ENCODE data around the gene ZCCHC7. TPM values are rescaled to one million over a fixed set of nuclear protein-coding genes. Genes with fewer than 3 reads are reported as not detected.

ZCCHC7 gene
- total RNA-seq, 1 donor from 2014 or later: 22.1 TPM

DNA sequence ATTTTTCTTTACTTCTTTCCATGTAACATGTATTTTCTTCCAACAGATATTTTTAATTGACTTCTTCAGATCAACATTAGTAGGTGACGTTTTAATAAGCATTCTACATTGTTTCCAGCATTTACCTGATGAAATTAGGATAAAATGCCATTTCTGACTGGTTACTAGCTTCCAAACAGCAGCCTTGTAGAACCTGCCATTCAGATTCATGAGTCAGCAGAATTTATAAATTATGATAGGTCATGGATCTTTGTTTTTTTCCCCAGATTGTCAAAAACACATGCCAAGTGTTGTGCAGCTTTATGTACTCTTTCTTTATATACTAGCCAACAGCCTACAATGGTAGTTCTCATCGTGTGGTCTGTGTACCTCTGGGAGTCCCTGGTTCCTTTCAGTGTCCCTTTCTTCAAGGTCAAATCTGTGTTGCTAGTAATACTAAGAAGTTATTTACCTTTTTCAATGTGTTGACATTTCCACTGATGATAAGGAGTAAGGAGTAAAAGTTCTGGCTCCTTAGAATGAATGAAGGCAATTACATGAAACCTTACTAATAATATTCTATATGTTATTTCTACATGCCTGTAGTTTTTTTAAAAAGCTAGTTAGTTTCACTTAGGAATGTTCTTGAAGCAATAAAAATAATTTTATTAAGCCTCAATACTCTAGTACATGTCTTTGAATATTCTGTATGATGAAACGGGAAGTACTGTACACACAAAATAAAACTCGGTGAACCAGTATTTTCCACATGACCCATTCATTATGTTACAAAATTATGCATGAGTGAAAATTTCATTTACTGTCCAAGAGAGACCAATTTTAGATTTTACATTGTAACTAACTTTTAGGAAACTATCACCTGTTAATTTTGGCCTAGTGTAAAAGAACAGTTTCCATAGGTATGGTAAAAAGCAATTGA, 135.8 kb downstream of the ZCCHC7 start:
- intact Hi-C loops (cut with micrococcal nuclease): no loop called here
- no peak overlapping the region for H3K27ac Mint-ChIP-seq

DNA sequence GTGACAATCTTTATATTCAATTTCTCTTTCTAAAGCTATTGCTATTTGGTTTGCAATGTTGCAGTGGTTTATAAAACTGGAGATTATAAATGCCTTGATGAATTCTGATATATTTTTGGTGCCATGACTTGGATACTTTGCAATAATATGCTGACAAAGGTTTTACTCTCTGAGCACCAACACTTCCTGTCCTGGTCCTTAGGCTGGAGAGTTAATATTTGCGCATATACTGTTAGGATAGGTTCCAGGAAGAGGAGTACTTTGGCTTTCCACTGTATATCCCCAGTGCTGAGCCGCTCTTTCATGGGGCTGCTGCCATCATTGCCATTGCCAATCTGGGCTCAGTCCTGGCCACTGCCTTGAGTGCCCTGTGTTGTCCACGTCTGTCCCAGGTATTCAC, 139.6 kb downstream of the ZCCHC7 start:
- H3K4me1 Mint-ChIP-seq (ENCODE audit: low read depth): peaks cover 3% of the 10 kb centered on the region
- intact Hi-C loops (cut with micrococcal nuclease): no loop called here
- H3K36me3 Mint-ChIP-seq (ENCODE audit: low read depth): peaks cover 20% of the 10 kb centered on the region
- H3K27ac Mint-ChIP-seq: no peak overlapping the region
- no peak for DNase-seq (ENCODE audit: low spot score)
- no peaks in the 10 kb centered on the region for H3K27me3 Mint-ChIP-seq (ENCODE audit: low read depth)
- no peaks in the 10 kb centered on the region for H3K9me3 Mint-ChIP-seq
- no peak overlapping the region for H3K4me3 Mint-ChIP-seq (ENCODE audit: low read depth)

More for the DNA sequence above, 135.8 kb downstream of the ZCCHC7 start:
- Mint-ChIP-seq H3K9me3 (peaks cover 11% of the 10 kb centered on the region), H3K27me3 (ENCODE audit: low read depth) (no peaks in the 10 kb centered on the region), H3K4me3 (ENCODE audit: low read depth) (no peak overlapping the region), H3K36me3 (ENCODE audit: low read depth) (peaks cover 40% of the 10 kb centered on the region), H3K4me1 (ENCODE audit: low read depth) (peaks cover 4% of the 10 kb centered on the region)
- no peak for DNase-seq (ENCODE audit: low spot score)

GRCh38 chr9:37262410-37262809, 142.0 kb downstream of the ZCCHC7 start:
- H3K4me3 Mint-ChIP-seq (ENCODE audit: low read depth): no peak overlapping the region
- peaks cover 3% of the 10 kb centered on the region for H3K4me1 Mint-ChIP-seq (ENCODE audit: low read depth)
- peaks cover 8% of the 10 kb centered on the region for H3K36me3 Mint-ChIP-seq (ENCODE audit: low read depth)
- intact Hi-C loops (cut with micrococcal nuclease): no loop called here
- H3K27ac Mint-ChIP-seq: no peak overlapping the region
- H3K9me3 Mint-ChIP-seq: no peaks in the 10 kb centered on the region
- H3K27me3 Mint-ChIP-seq (ENCODE audit: low read depth): no peaks in the 10 kb centered on the region
- DNase-seq (ENCODE audit: low spot score): no peak

DNA sequence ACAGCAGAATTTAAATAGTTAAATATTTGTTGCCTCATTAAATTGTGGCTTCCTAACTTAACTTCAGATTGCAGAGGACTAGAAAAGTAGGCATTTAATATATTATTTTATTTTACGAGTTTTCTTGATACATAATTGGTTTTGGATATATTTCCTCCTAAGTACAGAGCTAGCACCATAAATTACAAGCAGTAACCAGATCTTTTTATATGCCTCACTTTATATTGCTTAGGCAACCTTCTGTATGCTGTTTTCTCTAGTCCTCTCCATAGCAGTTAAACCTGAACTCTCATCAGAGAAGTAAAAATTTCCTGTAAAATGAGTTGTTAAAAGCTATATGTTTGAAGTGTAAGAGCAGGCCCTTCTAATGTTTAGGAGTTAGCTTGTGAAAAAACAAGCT, 144.2 kb downstream of the ZCCHC7 start:
- H3K27ac Mint-ChIP-seq: no peak overlapping the region
- DNase-seq (ENCODE audit: low spot score): no peak
- H3K36me3 Mint-ChIP-seq (ENCODE audit: low read depth): peaks cover 9% of the 10 kb centered on the region
- no peak overlapping the region for H3K4me3 Mint-ChIP-seq (ENCODE audit: low read depth)
- H3K9me3 Mint-ChIP-seq: no peaks in the 10 kb centered on the region
- H3K4me1 Mint-ChIP-seq (ENCODE audit: low read depth): no peaks in the 10 kb centered on the region
- intact Hi-C loops (cut with micrococcal nuclease): no loop called here
- no peaks in the 10 kb centered on the region for H3K27me3 Mint-ChIP-seq (ENCODE audit: low read depth)

DNA sequence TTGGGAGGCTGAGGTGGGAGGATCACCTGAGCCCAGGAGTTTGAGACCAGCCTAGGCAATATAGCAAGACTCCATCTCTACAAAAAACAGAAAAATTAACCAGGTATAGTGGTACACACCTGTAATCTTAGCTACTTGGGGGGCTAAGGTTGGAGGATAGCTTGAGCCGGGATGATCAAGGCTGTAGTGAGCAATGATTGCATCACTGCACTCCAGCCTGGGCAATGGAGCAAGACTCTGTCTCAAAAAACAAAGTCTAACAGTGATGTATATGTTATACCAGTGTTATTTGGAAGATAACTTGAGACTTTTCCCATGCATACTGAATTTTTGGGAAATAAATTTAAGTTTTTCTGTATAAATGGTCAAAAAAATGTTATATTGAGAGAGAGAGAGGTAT, 146.3 kb downstream of the ZCCHC7 start:
- Mint-ChIP-seq H3K4me3 (ENCODE audit: low read depth) (no peak overlapping the region), H3K36me3 (ENCODE audit: low read depth) (peaks cover 6% of the 10 kb centered on the region), H3K9me3 (peaks cover 3% of the 10 kb centered on the region), H3K27ac (no peak overlapping the region), H3K27me3 (ENCODE audit: low read depth) (no peaks in the 10 kb centered on the region), H3K4me1 (ENCODE audit: low read depth) (no peaks in the 10 kb centered on the region)
- no peak for DNase-seq (ENCODE audit: low spot score)
- intact Hi-C loops (cut with micrococcal nuclease): no loop called here

DNA sequence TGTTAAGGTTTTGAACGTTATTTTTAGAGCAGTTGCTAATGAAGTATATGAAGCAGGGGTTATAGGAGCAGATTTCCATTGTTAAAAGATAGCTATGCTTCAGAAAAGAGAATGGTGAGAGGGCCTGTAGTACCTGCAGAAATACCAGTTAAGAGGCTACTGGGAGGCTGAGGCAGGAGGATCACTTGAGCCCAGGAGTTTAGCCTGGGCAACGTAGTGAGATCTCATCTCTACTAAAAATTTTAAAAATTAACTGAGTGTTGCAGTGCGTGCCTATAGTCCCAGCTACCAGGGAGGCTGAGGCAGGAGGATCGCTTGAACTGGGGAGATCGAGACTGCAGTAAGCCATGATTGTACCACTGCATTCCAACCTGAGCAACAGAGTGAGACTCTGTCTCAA, 148.8 kb downstream of the ZCCHC7 start:
- Mint-ChIP-seq H3K27me3 (ENCODE audit: low read depth) (no peaks in the 10 kb centered on the region), H3K27ac (no peak overlapping the region), H3K4me1 (ENCODE audit: low read depth) (no peaks in the 10 kb centered on the region), H3K4me3 (ENCODE audit: low read depth) (no peak overlapping the region), H3K9me3 (peaks cover 16% of the 10 kb centered on the region), H3K36me3 (ENCODE audit: low read depth) (peaks cover 18% of the 10 kb centered on the region)
- DNase-seq (ENCODE audit: low spot score): no peak
- intact Hi-C loops (cut with micrococcal nuclease): no loop called here

DNA sequence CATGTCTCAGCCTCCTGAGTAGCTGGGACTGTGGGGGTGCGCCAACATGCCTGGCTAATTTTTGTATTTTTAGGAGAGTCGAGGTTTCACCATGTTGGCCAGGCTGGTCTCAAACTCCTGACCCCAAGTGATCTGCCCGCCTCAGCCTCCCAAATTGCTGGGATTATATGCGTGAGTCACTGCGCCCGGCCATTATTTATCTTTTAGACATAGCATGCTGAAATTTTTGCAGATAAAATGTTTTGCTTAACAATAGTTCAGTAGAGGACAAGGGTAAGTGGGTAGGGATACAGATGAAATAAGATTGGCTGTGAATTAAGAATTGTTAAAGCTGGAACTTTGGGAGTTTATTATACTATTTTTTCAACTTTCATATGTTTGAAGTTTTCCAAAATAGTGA, 151.3 kb downstream of the ZCCHC7 start:
- intact Hi-C loops (cut with micrococcal nuclease): no loop called here
- Mint-ChIP-seq H3K9me3 (peaks cover 16% of the 10 kb centered on the region), H3K27me3 (ENCODE audit: low read depth) (no peaks in the 10 kb centered on the region), H3K4me1 (ENCODE audit: low read depth) (no peaks in the 10 kb centered on the region), H3K27ac (no peak overlapping the region), H3K4me3 (ENCODE audit: low read depth) (no peak overlapping the region), H3K36me3 (ENCODE audit: low read depth) (peaks cover 28% of the 10 kb centered on the region)
- no peak for DNase-seq (ENCODE audit: low spot score)

DNA sequence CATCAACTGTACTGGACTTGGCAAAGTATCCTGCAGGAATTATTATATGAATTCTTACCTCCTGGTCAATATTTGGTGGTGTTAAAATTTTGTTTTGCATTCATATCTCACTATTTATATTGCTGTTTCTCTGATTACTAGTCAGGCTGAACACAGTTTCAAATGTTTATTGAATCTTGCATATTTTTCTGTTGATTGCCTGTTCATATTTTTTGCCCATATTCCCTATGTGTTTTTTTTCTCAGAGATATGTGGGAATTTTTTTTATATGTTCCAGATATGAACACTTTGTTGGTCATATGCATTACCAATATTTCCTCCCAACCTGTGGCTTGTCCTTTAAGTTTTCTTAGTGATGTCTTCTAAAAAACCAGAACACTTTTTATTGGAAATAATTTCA, 153.2 kb downstream of the ZCCHC7 start:
- Mint-ChIP-seq H3K27me3 (ENCODE audit: low read depth) (no peaks in the 10 kb centered on the region), H3K36me3 (ENCODE audit: low read depth) (peaks cover 31% of the 10 kb centered on the region), H3K4me1 (ENCODE audit: low read depth) (no peaks in the 10 kb centered on the region), H3K9me3 (peaks cover 16% of the 10 kb centered on the region), H3K27ac (no peak overlapping the region), H3K4me3 (ENCODE audit: low read depth) (no peak overlapping the region)
- intact Hi-C loops (cut with micrococcal nuclease): no loop called here
- no peak for DNase-seq (ENCODE audit: low spot score)

GRCh38 chr9:37281541-37281940, 161.2 kb downstream of the ZCCHC7 start:
- peaks cover 10% of the 10 kb centered on the region for H3K36me3 Mint-ChIP-seq (ENCODE audit: low read depth)
- no peaks in the 10 kb centered on the region for H3K9me3 Mint-ChIP-seq
- DNase-seq (ENCODE audit: low spot score): no peak
- intact Hi-C loops (cut with micrococcal nuclease): no loop called here
- no peak overlapping the region for H3K4me3 Mint-ChIP-seq (ENCODE audit: low read depth)
- no peaks in the 10 kb centered on the region for H3K27me3 Mint-ChIP-seq (ENCODE audit: low read depth)
- H3K27ac Mint-ChIP-seq: no peak overlapping the region
- H3K4me1 Mint-ChIP-seq (ENCODE audit: low read depth): peaks cover 9% of the 10 kb centered on the region

DNA sequence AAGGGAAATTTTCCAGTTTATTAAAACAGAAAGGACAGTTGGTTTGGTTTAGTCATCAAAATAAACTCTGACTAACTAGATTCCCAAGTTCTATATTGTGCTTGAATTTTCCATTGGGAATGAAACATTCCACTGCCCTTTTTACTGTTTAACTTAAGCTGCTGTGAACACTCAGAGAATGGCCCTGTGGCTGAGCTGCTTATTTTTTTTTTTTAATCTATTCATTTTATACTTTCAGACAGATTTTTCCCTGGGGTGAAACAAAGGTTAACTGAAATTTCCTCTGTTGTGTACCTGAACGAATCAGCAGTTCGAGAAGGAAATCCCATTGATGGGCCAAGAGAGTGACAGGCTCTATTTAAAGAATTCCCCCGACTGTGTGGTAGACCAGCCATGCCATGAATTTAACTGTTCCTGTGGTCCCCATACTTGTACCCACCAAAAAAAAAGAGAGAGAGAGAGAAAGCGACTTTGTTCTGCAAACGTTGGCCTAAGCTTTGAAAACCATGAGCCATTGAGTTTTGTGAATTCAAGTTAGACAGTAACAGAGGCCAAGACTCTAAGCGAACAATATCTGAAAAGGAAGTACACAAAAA, 163.5 kb downstream of the ZCCHC7 start:
- peaks cover 9% of the 10 kb centered on the region for H3K4me1 Mint-ChIP-seq (ENCODE audit: low read depth)
- peaks cover 18% of the 10 kb centered on the region for H3K36me3 Mint-ChIP-seq (ENCODE audit: low read depth)
- no peaks in the 10 kb centered on the region for H3K27me3 Mint-ChIP-seq (ENCODE audit: low read depth)
- DNase-seq (ENCODE audit: low spot score): no peak
- H3K9me3 Mint-ChIP-seq: no peaks in the 10 kb centered on the region
- H3K27ac Mint-ChIP-seq: peak overlapping the region; percentile 51
- intact Hi-C loops (cut with micrococcal nuclease): no loop called here
- no peak overlapping the region for H3K4me3 Mint-ChIP-seq (ENCODE audit: low read depth)

GRCh38 chr9:37284636-37285035, 164.3 kb downstream of the ZCCHC7 start:
- intact Hi-C loops (cut with micrococcal nuclease): no loop called here
- H3K4me3 Mint-ChIP-seq (ENCODE audit: low read depth): no peak overlapping the region
- H3K27me3 Mint-ChIP-seq (ENCODE audit: low read depth): no peaks in the 10 kb centered on the region
- H3K27ac Mint-ChIP-seq: no peak overlapping the region
- H3K36me3 Mint-ChIP-seq (ENCODE audit: low read depth): peaks cover 24% of the 10 kb centered on the region
- H3K4me1 Mint-ChIP-seq (ENCODE audit: low read depth): peaks cover 12% of the 10 kb centered on the region
- no peak for DNase-seq (ENCODE audit: low spot score)
- no peaks in the 10 kb centered on the region for H3K9me3 Mint-ChIP-seq

DNA sequence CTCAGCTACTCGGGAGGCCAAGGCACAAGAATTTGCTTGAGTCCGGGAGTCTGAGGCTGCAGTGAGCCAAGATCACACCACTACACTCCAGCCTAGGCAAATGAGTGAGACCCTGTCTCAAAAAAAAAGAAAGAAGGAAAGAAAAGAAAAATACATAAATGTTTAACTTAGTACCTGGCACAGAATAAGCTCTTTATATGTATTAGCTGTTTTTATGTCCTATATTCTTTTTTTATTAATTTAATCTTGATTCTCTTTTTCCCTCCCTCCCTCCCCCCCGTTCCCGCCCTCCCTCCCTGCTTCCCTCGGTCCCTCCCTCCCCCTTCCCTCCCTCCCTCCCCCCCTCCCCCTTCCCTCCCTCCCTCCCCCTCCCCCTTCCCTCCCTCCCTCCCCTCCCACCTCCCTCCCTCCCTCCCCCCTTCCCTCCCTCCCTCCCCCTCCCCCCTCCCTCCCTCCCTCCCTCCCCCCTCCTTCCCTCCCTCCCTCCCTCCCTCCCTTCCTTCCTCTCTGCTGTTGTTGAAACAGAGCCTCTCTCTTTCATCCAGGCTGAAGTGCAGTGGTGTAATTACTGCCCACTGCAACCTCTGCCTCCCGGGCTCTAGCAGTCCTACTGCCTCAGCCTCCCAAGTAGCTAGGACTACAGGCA, 166.3 kb downstream of the ZCCHC7 start:
- DNase-seq (ENCODE audit: low spot score): no peak
- Mint-ChIP-seq H3K4me1 (ENCODE audit: low read depth) (peaks cover 25% of the 10 kb centered on the region), H3K9me3 (no peaks in the 10 kb centered on the region), H3K27me3 (ENCODE audit: low read depth) (no peaks in the 10 kb centered on the region), H3K36me3 (ENCODE audit: low read depth) (peaks cover 32% of the 10 kb centered on the region), H3K27ac (no peak overlapping the region), H3K4me3 (ENCODE audit: low read depth) (no peak overlapping the region)
- intact Hi-C loops (cut with micrococcal nuclease): no loop called here

- no peak overlapping the region for H3K27ac Mint-ChIP-seq
- no peaks in the 10 kb centered on the region for H3K27me3 Mint-ChIP-seq (ENCODE audit: low read depth)
- DNase-seq (ENCODE audit: low spot score): no peak
- H3K9me3 Mint-ChIP-seq: no peaks in the 10 kb centered on the region
- H3K36me3 Mint-ChIP-seq (ENCODE audit: low read depth): peaks cover 32% of the 10 kb centered on the region
- peaks cover 25% of the 10 kb centered on the region for H3K4me1 Mint-ChIP-seq (ENCODE audit: low read depth)
- no peak overlapping the region for H3K4me3 Mint-ChIP-seq (ENCODE audit: low read depth)
- intact Hi-C loops (cut with micrococcal nuclease): no loop called here
These were observed 166.9 kb downstream of the ZCCHC7 start for GRCh38 chr9:37287317-37287716.

Data from activated T-helper 2 cell treated with anti-CD3 and anti-CD28 coated beads, Interferon-gamma antibody, Interleukin-2, Interleukin-4, amounts not matched to agents 10 μg/mL and 5 μg/mL and 100 μg/mL, durations not matched to agents 14 hours and 24 hours and 36 hours (primary cell).